ENCODE results near the gene CYP2W1. TPM values are rescaled to one million over a fixed set of nuclear protein-coding genes. Genes with fewer than 3 reads are reported as not detected.

CYP2W1 gene
- total and polyA plus RNA-seq, 10 of the 15 experiments (the other 5 are each of a cell fraction or from before 2014, with no cell fraction given): not detected

- CTCF ChIA-PET: interaction anchor here (1.2 to 2.1 kb wide), 2 partner anchors 11 to 61 kb away, joined by 3 to 4 read pairs; no protein-coding TSS in a partner anchor
- H3K36me3 ChIP-seq (ENCODE audit: control insufficient read depth in 2 of 2, insufficient read depth in 2 of 2, low read length in 1 of 2): peaks cover 4 to 11% of the 10 kb centered on the region in 2 experiments; a peak in 3 of 4 replicates
- peaks cover 21% of the 10 kb centered on the region for H3K4me1 ChIP-seq (ENCODE audit: control insufficient read depth, insufficient read depth, low read length)
- H4K20me1 ChIP-seq (ENCODE audit: control insufficient read depth, insufficient read depth): no peaks in the 10 kb centered on the region
- WGBS (ENCODE audit: insufficient coverage, insufficient replicate concordance, low lambda C conversion rate, missing lambda C conversion rate): 26% methylated on average over 27 of the region's 32 CpGs
- H3K9me3 ChIP-seq (replicated peaks; ENCODE audit: control insufficient read depth, insufficient read depth, low read length): no peaks in the 10 kb centered on the region
- RAD21 ChIA-PET (ENCODE audit: unreplicated experiment): no interaction called here
- DNase-seq (ENCODE audit: low read depth, low spot score) (no peak), FAIRE-seq (no peak), ATAC-seq (peak; percentile 35)
- no peaks in the 10 kb centered on the region for H3K79me2 ChIP-seq (ENCODE audit: control insufficient read depth, insufficient read depth, low read length)
- no peak overlapping the region; the same call in 1 of the 2 replicates for H3K9ac ChIP-seq (ENCODE audit: control insufficient read depth, insufficient read depth, low read length)
- H3K27ac ChIP-seq (ENCODE audit: control insufficient read depth, insufficient read depth): peak overlapping the region; percentile 44; the same call in 1 of the 2 replicates
- H3K27me3 ChIP-seq (replicated peaks in 1 of 2; ENCODE audit: control insufficient read depth in 2 of 2, insufficient read depth in 2 of 2, low read length in 1 of 2): no peaks in the 10 kb centered on the region
- intact Hi-C loops (cut with micrococcal nuclease; ENCODE audit: unreplicated experiment): no loop called here
- H2AFZ ChIP-seq (ENCODE audit: control insufficient read depth, low read depth, low read length): no peak overlapping the region
- in situ Hi-C loops (cut with MboI): no loop called here
- no peak overlapping the region for H3K4me2 ChIP-seq (ENCODE audit: control insufficient read depth, insufficient read depth)
- BruUV-seq (replicated peaks): no TSS peak
- SMC1A ChIA-PET (ENCODE audit: uncharacterized antibody, unreplicated experiment): interaction anchor here (0.7 kb wide), 1 partner anchor 21 kb away, joined by 3 read pairs; no protein-coding TSS in a partner anchor
- no peak overlapping the region for H3K4me3 ChIP-seq
- POLR2A ChIA-PET: interaction anchor here (0.5 to 0.7 kb wide), 2 partner anchors 20 to 245 kb away, joined by 3 read pairs; no protein-coding TSS in a partner anchor
- TF ChIP-seq RAD51 (IDR thresholded peaks at IDR 0.05): no peak
- no peak for TF ChIP-seq STAT3 (IDR thresholded peaks at IDR 0.05; ENCODE audit: low read depth, low read length)
- no peak for TF ChIP-seq ESRRA (IDR thresholded peaks at IDR 0.05; ENCODE audit: low read length)
- TF ChIP-seq, protein P1, sequence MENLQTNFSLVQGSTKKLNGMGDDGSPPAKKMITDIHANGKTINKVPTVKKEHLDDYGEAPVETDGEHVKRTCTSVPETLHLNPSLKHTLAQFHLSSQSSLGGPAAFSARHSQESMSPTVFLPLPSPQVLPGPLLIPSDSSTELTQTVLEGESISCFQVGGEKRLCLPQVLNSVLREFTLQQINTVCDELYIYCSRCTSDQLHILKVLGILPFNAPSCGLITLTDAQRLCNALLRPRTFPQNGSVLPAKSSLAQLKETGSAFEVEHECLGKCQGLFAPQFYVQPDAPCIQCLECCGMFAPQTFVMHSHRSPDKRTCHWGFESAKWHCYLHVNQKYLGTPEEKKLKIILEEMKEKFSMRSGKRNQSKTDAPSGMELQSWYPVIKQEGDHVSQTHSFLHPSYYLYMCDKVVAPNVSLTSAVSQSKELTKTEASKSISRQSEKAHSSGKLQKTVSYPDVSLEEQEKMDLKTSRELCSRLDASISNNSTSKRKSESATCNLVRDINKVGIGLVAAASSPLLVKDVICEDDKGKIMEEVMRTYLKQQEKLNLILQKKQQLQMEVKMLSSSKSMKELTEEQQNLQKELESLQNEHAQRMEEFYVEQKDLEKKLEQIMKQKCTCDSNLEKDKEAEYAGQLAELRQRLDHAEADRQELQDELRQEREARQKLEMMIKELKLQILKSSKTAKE (IDR thresholded peaks at IDR 0.05; ENCODE audit: low read depth, poor library complexity, severe bottlenecking): no peak
- no peak for TF ChIP-seq ZNF217 (IDR thresholded peaks at IDR 0.05)
- peak; percentile 41; the same call in 1 of the 2 replicates for TF ChIP-seq TCF3 (IDR thresholded peaks at IDR 0.05; ENCODE audit: borderline replicate concordance, insufficient read depth, low read depth, low read length)
- no peak for TF ChIP-seq NR2F1 (conservative IDR thresholded peaks at IDR 0.05)
- TF ChIP-seq IKZF2 (IDR thresholded peaks at IDR 0.05): no peak
- TF ChIP-seq ZZZ3 (IDR thresholded peaks at IDR 0.05; ENCODE audit: control insufficient read depth, insufficient read length, low read depth): no peak
- TF ChIP-seq REST (IDR thresholded peaks at IDR 0.05; ENCODE audit: low read depth, low read length): no peak
- TF ChIP-seq, protein P2, sequence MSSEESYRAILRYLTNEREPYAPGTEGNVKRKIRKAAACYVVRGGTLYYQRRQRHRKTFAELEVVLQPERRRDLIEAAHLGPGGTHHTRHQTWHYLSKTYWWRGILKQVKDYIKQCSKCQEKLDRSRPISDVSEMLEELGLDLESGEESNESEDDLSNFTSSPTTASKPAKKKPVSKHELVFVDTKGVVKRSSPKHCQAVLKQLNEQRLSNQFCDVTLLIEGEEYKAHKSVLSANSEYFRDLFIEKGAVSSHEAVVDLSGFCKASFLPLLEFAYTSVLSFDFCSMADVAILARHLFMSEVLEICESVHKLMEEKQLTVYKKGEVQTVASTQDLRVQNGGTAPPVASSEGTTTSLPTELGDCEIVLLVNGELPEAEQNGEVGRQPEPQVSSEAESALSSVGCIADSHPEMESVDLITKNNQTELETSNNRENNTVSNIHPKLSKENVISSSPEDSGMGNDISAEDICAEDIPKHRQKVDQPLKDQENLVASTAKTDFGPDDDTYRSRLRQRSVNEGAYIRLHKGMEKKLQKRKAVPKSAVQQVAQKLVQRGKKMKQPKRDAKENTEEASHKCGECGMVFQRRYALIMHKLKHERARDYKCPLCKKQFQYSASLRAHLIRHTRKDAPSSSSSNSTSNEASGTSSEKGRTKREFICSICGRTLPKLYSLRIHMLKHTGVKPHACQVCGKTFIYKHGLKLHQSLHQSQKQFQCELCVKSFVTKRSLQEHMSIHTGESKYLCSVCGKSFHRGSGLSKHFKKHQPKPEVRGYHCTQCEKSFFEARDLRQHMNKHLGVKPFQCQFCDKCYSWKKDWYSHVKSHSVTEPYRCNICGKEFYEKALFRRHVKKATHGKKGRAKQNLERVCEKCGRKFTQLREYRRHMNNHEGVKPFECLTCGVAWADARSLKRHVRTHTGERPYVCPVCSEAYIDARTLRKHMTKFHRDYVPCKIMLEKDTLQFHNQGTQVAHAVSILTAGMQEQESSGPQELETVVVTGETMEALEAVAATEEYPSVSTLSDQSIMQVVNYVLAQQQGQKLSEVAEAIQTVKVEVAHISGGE (CRISPR knock-in tag; IDR thresholded peaks at IDR 0.05): no peak
- no peak for TF ChIP-seq ZNF274 (IDR thresholded peaks at IDR 0.05; ENCODE audit: insufficient read depth, insufficient read length)
- TF ChIP-seq MYC (IDR thresholded peaks at IDR 0.05; ENCODE audit: insufficient read depth, insufficient read length, insufficient replicate concordance, low read length, severe bottlenecking): no peak
These were observed 21.3 kb downstream of the CYP2W1 start for GRCh38 chr7:1004018-1004852.
